ENCODE measurements around the gene ENTPD6.

DNA sequence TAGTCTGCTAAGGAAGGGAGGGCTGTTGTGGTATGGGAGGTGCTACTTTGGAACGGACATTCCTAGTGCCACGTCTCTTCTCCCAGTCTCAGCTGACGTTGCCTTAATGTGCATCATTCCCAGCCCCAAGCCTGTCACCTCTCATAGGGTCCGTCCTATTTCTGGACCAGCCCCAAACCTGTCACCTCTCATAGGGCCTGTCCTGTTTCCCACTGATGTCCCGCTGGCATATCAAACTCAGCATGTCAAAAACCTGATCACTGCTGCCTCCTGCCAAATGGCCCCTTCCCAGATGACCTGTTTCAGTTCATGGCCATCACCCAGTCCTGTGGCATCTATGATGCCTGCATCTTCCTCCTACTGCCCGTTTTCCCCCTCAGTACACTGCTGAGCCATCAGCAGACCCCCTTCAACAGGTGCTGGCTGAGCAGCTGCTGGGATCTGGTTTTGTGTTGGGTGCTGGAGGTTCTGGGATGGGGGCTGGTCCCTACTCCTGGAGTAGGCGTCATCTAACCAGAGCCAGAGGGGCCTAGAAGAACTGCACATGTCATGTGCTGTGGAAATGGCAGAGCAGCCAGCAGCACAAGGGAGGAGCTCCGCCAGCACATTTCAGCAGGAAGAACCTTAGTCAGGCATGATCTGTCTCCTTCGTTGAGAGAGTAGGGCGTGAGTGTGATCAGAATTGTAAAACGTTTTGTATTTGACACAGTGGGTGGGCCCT, 3.3 kb downstream of the ENTPD6 start:
- TF ChIP-seq POLR2A (IDR thresholded peaks at IDR 0.05; ENCODE audit: low read length) (no peak), GATA1 (IDR thresholded peaks at IDR 0.05; ENCODE audit: low read depth, low read length) (no peak)

Data from erythroblast (primary cell).